ENCODE measurements around the gene LSAMP.

GRCh38 chr3:115760716-115761115 lies 684.6 kb downstream of the LSAMP start:
- TF ChIP-seq, protein P1, sequence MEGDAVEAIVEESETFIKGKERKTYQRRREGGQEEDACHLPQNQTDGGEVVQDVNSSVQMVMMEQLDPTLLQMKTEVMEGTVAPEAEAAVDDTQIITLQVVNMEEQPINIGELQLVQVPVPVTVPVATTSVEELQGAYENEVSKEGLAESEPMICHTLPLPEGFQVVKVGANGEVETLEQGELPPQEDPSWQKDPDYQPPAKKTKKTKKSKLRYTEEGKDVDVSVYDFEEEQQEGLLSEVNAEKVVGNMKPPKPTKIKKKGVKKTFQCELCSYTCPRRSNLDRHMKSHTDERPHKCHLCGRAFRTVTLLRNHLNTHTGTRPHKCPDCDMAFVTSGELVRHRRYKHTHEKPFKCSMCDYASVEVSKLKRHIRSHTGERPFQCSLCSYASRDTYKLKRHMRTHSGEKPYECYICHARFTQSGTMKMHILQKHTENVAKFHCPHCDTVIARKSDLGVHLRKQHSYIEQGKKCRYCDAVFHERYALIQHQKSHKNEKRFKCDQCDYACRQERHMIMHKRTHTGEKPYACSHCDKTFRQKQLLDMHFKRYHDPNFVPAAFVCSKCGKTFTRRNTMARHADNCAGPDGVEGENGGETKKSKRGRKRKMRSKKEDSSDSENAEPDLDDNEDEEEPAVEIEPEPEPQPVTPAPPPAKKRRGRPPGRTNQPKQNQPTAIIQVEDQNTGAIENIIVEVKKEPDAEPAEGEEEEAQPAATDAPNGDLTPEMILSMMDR (IDR thresholded peaks at IDR 0.05), result no peak
- TF ChIP-seq POLR2A (IDR thresholded peaks at IDR 0.05; ENCODE audit: low read length) (no peak), RCOR1 (IDR thresholded peaks at IDR 0.05; ENCODE audit: low read depth, low read length) (no peak), KDM1A (IDR thresholded peaks at IDR 0.05; ENCODE audit: low read depth) (no peak), JUN (IDR thresholded peaks at IDR 0.05) (no peak), NFE2L2 (conservative IDR thresholded peaks at IDR 0.05; ENCODE audit: low read length) (no peak), MAZ (IDR thresholded peaks at IDR 0.05; ENCODE audit: borderline replicate concordance, low read depth, low read length) (no peak), EP300 (IDR thresholded peaks at IDR 0.05) (no peak), GATA3 (IDR thresholded peaks at IDR 0.05; ENCODE audit: borderline replicate concordance) (no peak), FOSL2 (IDR thresholded peaks at IDR 0.05) (no peak), FOSL2 (CRISPR knock-in tag; IDR thresholded peaks at IDR 0.05) (no peak), MAFK (IDR thresholded peaks at IDR 0.05; ENCODE audit: partially characterized antibody) (no peak), NPAS2 (CRISPR knock-in tag; IDR thresholded peaks at IDR 0.05; ENCODE audit: borderline replicate concordance) (no peak)
- TF ChIP-seq, protein P2, sequence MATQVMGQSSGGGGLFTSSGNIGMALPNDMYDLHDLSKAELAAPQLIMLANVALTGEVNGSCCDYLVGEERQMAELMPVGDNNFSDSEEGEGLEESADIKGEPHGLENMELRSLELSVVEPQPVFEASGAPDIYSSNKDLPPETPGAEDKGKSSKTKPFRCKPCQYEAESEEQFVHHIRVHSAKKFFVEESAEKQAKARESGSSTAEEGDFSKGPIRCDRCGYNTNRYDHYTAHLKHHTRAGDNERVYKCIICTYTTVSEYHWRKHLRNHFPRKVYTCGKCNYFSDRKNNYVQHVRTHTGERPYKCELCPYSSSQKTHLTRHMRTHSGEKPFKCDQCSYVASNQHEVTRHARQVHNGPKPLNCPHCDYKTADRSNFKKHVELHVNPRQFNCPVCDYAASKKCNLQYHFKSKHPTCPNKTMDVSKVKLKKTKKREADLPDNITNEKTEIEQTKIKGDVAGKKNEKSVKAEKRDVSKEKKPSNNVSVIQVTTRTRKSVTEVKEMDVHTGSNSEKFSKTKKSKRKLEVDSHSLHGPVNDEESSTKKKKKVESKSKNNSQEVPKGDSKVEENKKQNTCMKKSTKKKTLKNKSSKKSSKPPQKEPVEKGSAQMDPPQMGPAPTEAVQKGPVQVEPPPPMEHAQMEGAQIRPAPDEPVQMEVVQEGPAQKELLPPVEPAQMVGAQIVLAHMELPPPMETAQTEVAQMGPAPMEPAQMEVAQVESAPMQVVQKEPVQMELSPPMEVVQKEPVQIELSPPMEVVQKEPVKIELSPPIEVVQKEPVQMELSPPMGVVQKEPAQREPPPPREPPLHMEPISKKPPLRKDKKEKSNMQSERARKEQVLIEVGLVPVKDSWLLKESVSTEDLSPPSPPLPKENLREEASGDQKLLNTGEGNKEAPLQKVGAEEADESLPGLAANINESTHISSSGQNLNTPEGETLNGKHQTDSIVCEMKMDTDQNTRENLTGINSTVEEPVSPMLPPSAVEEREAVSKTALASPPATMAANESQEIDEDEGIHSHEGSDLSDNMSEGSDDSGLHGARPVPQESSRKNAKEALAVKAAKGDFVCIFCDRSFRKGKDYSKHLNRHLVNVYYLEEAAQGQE (IDR thresholded peaks at IDR 0.05), result no peak
